WERI-Rb-1 (cell line): ENCODE data around the gene TBC1D22B.
"Not testable (repeated sequence)": the region's sequence is repeated elsewhere in the genome, so short reads cannot be mapped to it uniquely, and the experiment has no call there.

ENCODE experiments used
- DNase-seq: peaks from one replicate; pipeline ENCODE4 v3.0.0-alpha.2; 2020
- H3K27ac ChIP-seq: fragments of 250-450 bp; sonication (Bioruptor Pico); 2 replicates; pipeline ENCODE4 v1.5.1; 2020; ENCODE audit warnings: mild to moderate bottlenecking, moderate library complexity
- H3K27me3 ChIP-seq: fragments of 250-450 bp; sonication (Bioruptor Pico); 2 replicates; pipeline ENCODE4 v1.5.1; 2021; ENCODE audit warnings: mild to moderate bottlenecking, low read depth, moderate library complexity; ENCODE audit not compliant: insufficient read depth, severe bottlenecking
- H3K36me3 ChIP-seq: fragments of 250-450 bp; sonication (Bioruptor Pico); 2 replicates; pipeline ENCODE4 v1.5.1; 2020; ENCODE audit warnings: mild to moderate bottlenecking, moderate library complexity
- H3K4me3 ChIP-seq: 2 replicates; pipeline ENCODE4 v1.5.1; 2011; ENCODE audit warnings: low read depth, mild to moderate bottlenecking, control low read depth, low read length
- H3K9me3 ChIP-seq: fragments of 250-450 bp; sonication (Bioruptor Pico); 2 replicates; pipeline ENCODE4 v1.5.1; 2021; ENCODE audit warnings: mild to moderate bottlenecking, moderate library complexity; ENCODE audit not compliant: severe bottlenecking
- CTCF ChIP-seq: IDR thresholded peaks from 2 replicates; pipeline ENCODE4 v1.5.1; 2011; ENCODE audit warnings: low read depth, mild to moderate bottlenecking, control low read depth, inconsistent platforms, low read length

Gene TBC1D22B

GRCh38 chr6:37289931-37290330 lies 32.4 kb downstream of the TBC1D22B start:
- H3K4me3 ChIP-seq, result no peak overlapping the region
- H3K27ac ChIP-seq, result no peak overlapping the region
- no peak for TF ChIP-seq CTCF
- H3K36me3 ChIP-seq, result peaks cover 83% of the 10 kb centered on the region
- H3K27me3 ChIP-seq, result no peaks in the 10 kb centered on the region
- no peaks in the 10 kb centered on the region for H3K9me3 ChIP-seq
- no peak for DNase-seq

GRCh38 chr6:37293426-37293825 lies 35.9 kb downstream of the TBC1D22B start:
- no peak for TF ChIP-seq CTCF
- DNase-seq, result no peak
- H3K9me3 ChIP-seq, result no peaks in the 10 kb centered on the region
- H3K36me3 ChIP-seq, result peaks cover 81% of the 10 kb centered on the region
- no peaks in the 10 kb centered on the region for H3K27me3 ChIP-seq
- no peak overlapping the region for H3K27ac ChIP-seq
- no peak overlapping the region for H3K4me3 ChIP-seq

GRCh38 chr6:37297637-37298036 lies 40.1 kb downstream of the TBC1D22B start:
- not testable (repeated sequence) for H3K27me3 ChIP-seq, DNase-seq, H3K27ac ChIP-seq, H3K4me3 ChIP-seq, H3K9me3 ChIP-seq
- H3K36me3 ChIP-seq, result peaks cover 59% of the 10 kb centered on the region

- peaks cover 59% of the 10 kb centered on the region for H3K36me3 ChIP-seq
- no peak overlapping the region for H3K27ac ChIP-seq
Observed at GRCh38 chr6:37298958-37299357, 41.4 kb downstream of the TBC1D22B start.

GRCh38 chr6:37299990-37300389 lies 42.4 kb downstream of the TBC1D22B start:
- Histone ChIP-seq H3K9me3 (no peaks in the 10 kb centered on the region), H3K27me3 (no peaks in the 10 kb centered on the region), H3K36me3 (peaks cover 54% of the 10 kb centered on the region), H3K4me3 (no peak overlapping the region), H3K27ac (no peak overlapping the region)
- no peak for TF ChIP-seq CTCF
- no peak for DNase-seq

More at GRCh38 chr6:37298958-37299357, 41.4 kb downstream of the TBC1D22B start:
- no peak overlapping the region for H3K4me3 ChIP-seq
- H3K9me3 ChIP-seq, result no peaks in the 10 kb centered on the region
- no peak for TF ChIP-seq CTCF
- DNase-seq, result no peak
- no peaks in the 10 kb centered on the region for H3K27me3 ChIP-seq

- TF ChIP-seq CTCF, result no peak
- H3K27me3 ChIP-seq, result no peaks in the 10 kb centered on the region
- H3K27ac ChIP-seq, result no peak overlapping the region
- H3K36me3 ChIP-seq, result peaks cover 40% of the 10 kb centered on the region
- no peaks in the 10 kb centered on the region for H3K9me3 ChIP-seq
- DNase-seq, result no peak
- H3K4me3 ChIP-seq, result no peak overlapping the region
Observed at GRCh38 chr6:37302086-37302686, 44.6 kb downstream of the TBC1D22B start.
